HPDE6-E6E7 (cell line): ENCODE measurements around the gene MAGEA6.
"Not testable (repeated sequence)": the region's sequence is repeated elsewhere in the genome, so short reads cannot be mapped to it uniquely, and the experiment has no call there.

ENCODE experiments used
- DNase-seq: peaks from one replicate; pipeline ENCODE4 v3.0.0; 2011; ENCODE audit warnings: missing footprints; ENCODE audit errors: extremely low spot score

The MAGEA6 gene

DNA sequence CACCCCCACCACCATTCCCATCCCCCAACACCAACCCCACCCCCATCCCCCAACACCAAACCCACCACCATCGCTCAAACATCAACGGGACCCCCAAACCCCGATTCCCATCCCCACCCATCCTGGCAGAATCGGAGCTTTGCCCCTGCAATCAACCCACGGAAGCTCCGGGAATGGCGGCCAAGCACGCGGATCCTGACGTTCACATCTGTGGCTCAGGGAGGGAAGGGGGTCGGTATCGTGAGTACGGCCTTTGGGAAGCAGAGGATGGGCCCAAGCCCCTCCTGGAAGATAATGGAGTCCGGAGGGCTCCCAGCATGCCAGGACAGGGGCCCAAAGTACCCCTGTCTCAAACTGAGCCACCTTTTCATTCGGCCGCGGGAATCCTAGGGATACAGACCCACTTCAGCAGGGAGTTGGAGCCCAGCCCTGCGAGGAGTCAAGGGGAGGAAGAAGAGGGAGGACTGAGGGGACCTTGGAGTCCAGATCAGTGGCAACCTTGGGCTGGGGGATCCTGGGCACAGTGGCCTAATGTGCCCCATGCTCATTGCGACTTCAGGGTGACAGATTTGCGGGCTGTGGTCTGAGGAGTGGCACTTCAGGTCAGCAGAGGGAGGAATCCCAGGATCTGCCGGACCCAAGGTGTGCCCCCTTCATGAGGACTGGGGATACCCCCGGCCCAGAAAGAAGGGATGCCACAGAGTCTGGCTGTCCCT, 35.2 kb downstream of the MAGEA6 start:
- not testable (repeated sequence) for DNase-seq

DNA sequence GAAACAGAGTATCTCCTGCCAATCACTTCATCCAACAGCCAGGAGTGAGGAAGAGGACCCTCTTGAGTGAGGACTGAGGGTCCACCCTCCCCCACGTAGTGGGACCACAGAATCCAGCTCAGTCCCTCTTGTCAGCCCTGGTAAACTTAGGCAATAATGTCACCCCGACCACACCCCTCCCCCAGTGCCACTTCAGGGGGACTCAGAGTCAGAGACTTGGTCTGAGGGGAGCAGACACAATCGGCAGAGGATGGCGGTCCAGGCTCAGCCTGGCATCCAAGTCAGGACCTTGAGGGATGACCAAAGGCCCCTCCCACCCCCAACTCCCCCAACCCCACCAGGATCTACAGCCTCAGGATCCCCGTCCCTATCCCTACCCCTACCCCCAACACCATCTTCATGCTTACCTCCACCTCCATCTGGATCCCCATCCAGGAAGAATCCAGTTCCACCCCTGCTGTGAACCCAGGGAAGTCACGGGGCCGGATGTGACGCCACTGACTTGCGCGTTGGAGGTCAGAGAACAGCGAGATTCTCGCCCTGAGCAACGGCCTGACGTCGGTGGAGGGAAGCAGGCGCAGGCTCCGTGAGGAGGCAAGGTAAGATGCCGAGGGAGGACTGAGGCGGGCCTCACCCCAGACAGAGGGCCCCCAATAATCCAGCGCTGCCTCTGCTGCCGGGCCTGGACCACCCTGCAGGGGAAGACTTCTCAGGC, 36.1 kb downstream of the MAGEA6 start, which contains the start of the genes CSAG1 and MAGEA12:
TSS of gene CSAG1 (minus strand) at position 461 of the 715 bp plus-strand sequence. CDS start 1,261 bp downstream, outside the sequence.
TSS of gene MAGEA12 (plus strand) at position 497 of the 715 bp plus-strand sequence. CDS start 2,405 bp downstream, outside the sequence.
- no peak for DNase-seq

DNA sequence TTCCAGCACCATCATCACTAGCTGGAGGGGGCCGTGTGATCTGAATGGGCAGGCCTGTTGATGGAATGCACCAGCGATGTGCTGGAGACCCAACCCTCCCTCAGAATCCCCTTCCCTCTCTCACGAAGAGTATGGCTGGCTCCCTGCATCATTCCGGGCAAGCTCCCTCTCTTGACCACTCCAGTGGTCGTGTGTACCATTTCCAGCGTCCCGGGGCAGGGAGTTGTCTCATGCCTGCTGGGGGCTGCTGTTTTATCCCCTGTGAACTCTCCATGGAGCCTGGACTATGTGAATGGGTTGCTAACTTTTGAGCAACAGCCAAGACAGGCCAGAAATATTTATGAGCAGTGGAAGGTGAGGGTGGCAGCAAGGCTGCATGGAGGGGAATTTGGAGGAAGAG, 44.1 kb downstream of the MAGEA6 start:
- no peak for DNase-seq
